DOHH2 (cell line): ENCODE data around the gene MAST2.
A peak's percentile ranks its signal among the peaks of the same experiment; 100 is the strongest.

Experiments
- H3F3A ChIP-seq: fragments of 200-600 bp; sonication (generic), shearing (Covaris generic); 2 replicates; pipeline ENCODE4 v1.6.0; 2016; ENCODE audit warnings: antibody characterized with exemption, mild to moderate bottlenecking; ENCODE audit not compliant: control insufficient read depth, insufficient read depth
- H3K27ac ChIP-seq: fragments of 200-600 bp; sonication (generic); 2 replicates; pipeline ENCODE4 v1.5.1; 2014; ENCODE audit warnings: low read depth, mild to moderate bottlenecking, low read length, moderate library complexity
- H3K27me3 ChIP-seq: fragments of 200-600 bp; sonication (generic); 2 replicates; pipeline ENCODE4 v1.6.1; 2014; ENCODE audit warnings: mild to moderate bottlenecking, low read length, mixed read lengths; ENCODE audit not compliant: control insufficient read depth
- H3K36me3 ChIP-seq: fragments of 200-600 bp; sonication (generic); 2 replicates; pipeline ENCODE4 v1.6.1; 2014; ENCODE audit warnings: mild to moderate bottlenecking, low read length, moderate library complexity, mixed read lengths; ENCODE audit not compliant: control insufficient read depth
- H3K4me1 ChIP-seq: fragments of 200-600 bp; sonication (generic); 2 replicates; pipeline ENCODE4 v1.6.1; 2014; ENCODE audit warnings: mild to moderate bottlenecking, low read length, mixed read lengths; ENCODE audit not compliant: control insufficient read depth
- H3K4me2 ChIP-seq: fragments of 200-600 bp; sonication (generic); 2 replicates; pipeline ENCODE4 v1.6.0; 2014; ENCODE audit warnings: mild to moderate bottlenecking, low read length, moderate library complexity
- H3K4me3 ChIP-seq: fragments of 200-600 bp; sonication (generic); 2 replicates; pipeline ENCODE4 v1.5.1; 2014; ENCODE audit warnings: mild to moderate bottlenecking, low read length, mixed read lengths
- H3K79me2 ChIP-seq: fragments of 200-600 bp; sonication (generic); 2 replicates; pipeline ENCODE4 v1.6.1; 2014; ENCODE audit warnings: mild to moderate bottlenecking, low read length, mixed read lengths; ENCODE audit not compliant: control insufficient read depth
- H3K9me2 ChIP-seq: fragments of 200-600 bp; sonication (generic); replicated peaks from 2 replicates; pipeline ENCODE4 v1.6.1; 2014; ENCODE audit warnings: mild to moderate bottlenecking, low read length, mixed read lengths; ENCODE audit not compliant: control insufficient read depth
- H3K9me3 ChIP-seq: fragments of 200-600 bp; sonication (generic); 2 replicates; pipeline ENCODE4 v1.6.1; 2014; ENCODE audit warnings: antibody characterized with exemption, low read length, mixed read lengths; ENCODE audit not compliant: control insufficient read depth, insufficient read depth
- H4K20me1 ChIP-seq: fragments of 200-600 bp; sonication (generic); 2 replicates; pipeline ENCODE4 v1.6.0; 2014; ENCODE audit warnings: low read depth, mild to moderate bottlenecking, antibody characterized with exemption, low read length, moderate library complexity; ENCODE audit not compliant: control insufficient read depth, insufficient read depth
- EZH2phosphoT487 ChIP-seq: fragments of 200-600 bp; sonication (generic); IDR thresholded peaks from 2 replicates; pipeline ENCODE4 v1.6.1; 2017; ENCODE audit warnings: borderline replicate concordance, mild to moderate bottlenecking, antibody characterized with exemption, low read length, moderate library complexity, mixed read lengths
- TF ChIP-seq, protein P1 (sequence below): fragments of 200-600 bp; sonication (generic); IDR thresholded peaks from one replicate; pipeline ENCODE4 v1.5.1; 2014; ENCODE audit warnings: antibody characterized with exemption, mild to moderate bottlenecking, low read depth, low read length; ENCODE audit not compliant: poor library complexity, severe bottlenecking

MAST2 gene

DNA sequence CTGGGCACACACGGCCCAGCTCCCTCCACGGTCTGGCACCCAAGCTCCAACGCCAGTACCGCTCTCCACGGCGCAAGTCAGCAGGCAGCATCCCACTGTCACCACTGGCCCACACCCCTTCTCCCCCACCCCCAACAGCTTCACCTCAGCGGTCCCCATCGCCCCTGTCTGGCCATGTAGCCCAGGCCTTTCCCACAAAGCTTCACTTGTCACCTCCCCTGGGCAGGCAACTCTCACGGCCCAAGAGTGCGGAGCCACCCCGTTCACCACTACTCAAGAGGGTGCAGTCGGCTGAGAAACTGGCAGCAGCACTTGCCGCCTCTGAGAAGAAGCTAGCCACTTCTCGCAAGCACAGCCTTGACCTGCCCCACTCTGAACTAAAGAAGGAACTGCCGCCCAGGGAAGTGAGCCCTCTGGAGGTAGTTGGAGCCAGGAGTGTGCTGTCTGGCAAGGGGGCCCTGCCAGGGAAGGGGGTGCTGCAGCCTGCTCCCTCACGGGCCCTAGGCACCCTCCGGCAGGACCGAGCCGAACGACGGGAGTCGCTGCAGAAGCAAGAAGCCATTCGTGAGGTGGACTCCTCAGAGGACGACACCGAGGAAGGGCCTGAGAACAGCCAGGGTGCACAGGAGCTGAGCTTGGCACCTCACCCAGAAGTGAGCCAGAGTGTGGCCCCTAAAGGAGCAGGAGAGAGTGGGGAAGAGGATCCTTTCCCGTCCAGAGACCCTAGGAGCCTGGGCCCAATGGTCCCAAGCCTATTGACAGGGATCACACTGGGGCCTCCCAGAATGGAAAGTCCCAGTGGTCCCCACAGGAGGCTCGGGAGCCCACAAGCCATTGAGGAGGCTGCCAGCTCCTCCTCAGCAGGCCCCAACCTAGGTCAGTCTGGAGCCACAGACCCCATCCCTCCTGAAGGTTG lies 231.4 kb downstream of the MAST2 start:
- Histone ChIP-seq H3K36me3 (peaks cover 58% of the 10 kb centered on the region), H3K4me2 (no peak overlapping the region), H4K20me1 (no peaks in the 10 kb centered on the region), H3K4me1 (no peaks in the 10 kb centered on the region), H3K4me3 (no peak overlapping the region), H3K27ac (no peak overlapping the region), H3K9me3 (no peaks in the 10 kb centered on the region), H3K27me3 (no peaks in the 10 kb centered on the region), H3K79me2 (no peaks in the 10 kb centered on the region), H3K9me2 (no peaks in the 10 kb centered on the region), H3F3A (peaks cover 4% of the 10 kb centered on the region; the same call in 1 of the 2 replicates)
- TF ChIP-seq, protein P1, sequence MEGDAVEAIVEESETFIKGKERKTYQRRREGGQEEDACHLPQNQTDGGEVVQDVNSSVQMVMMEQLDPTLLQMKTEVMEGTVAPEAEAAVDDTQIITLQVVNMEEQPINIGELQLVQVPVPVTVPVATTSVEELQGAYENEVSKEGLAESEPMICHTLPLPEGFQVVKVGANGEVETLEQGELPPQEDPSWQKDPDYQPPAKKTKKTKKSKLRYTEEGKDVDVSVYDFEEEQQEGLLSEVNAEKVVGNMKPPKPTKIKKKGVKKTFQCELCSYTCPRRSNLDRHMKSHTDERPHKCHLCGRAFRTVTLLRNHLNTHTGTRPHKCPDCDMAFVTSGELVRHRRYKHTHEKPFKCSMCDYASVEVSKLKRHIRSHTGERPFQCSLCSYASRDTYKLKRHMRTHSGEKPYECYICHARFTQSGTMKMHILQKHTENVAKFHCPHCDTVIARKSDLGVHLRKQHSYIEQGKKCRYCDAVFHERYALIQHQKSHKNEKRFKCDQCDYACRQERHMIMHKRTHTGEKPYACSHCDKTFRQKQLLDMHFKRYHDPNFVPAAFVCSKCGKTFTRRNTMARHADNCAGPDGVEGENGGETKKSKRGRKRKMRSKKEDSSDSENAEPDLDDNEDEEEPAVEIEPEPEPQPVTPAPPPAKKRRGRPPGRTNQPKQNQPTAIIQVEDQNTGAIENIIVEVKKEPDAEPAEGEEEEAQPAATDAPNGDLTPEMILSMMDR = no peak
- no peak for TF ChIP-seq EZH2phosphoT487

DNA sequence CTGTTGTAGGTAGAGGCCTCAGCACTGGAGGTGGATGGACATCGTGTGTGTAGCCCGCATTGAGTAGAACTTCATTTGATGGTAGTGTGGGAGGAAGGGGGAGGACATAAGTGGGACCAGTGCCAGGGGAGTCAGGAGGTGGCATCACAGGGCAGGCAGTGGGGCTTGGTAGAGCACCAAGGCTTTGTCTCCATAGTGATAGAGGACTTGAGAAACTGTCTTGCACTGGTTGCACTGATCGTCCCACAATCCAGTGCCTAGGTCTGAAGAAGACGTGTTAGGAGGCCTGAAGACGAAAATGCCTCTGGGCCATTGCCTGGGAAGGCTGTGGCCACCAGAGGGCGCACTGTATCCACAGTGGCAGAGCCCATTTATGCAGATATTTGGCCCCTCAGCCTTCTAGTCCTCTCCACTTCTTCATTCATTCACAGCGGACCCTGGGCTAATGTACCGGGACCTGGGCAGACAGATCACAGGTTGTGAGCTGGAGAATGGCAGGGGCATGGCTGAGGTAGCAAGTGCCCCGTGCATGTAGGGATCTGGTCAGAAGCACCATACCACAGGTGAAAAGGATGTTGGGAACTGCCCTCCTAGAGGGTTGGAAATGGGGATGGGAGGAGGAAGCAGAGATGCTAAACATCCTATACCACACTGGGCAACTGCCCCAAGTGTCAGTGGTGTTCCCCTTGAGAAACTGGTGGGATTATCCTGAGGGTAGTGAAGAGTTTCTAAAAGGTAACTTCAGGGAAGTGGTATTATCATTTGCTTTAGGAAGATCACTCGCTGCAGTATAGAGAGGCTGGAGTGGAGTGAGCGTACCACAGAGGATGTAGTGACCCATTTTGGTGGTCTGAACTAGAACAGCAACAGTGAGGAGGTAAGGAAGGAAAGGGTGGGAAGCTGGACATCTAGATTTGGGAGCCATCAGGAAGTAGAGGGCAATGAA lies 233.8 kb downstream of the MAST2 start:
- Histone ChIP-seq H3K9me3 (no peaks in the 10 kb centered on the region), H3K4me3 (no peak overlapping the region), H3K9me2 (no peaks in the 10 kb centered on the region), H3F3A (peaks cover 4% of the 10 kb centered on the region; the same call in 1 of the 2 replicates), H4K20me1 (no peaks in the 10 kb centered on the region), H3K36me3 (peaks cover 40% of the 10 kb centered on the region), H3K79me2 (no peaks in the 10 kb centered on the region), H3K4me1 (no peaks in the 10 kb centered on the region; the same call in 1 of the 2 replicates), H3K4me2 (no peak overlapping the region), H3K27ac (no peak overlapping the region), H3K27me3 (no peaks in the 10 kb centered on the region)
- TF ChIP-seq EZH2phosphoT487 = no peak
- TF ChIP-seq, protein P1 = peak; percentile 98

DNA sequence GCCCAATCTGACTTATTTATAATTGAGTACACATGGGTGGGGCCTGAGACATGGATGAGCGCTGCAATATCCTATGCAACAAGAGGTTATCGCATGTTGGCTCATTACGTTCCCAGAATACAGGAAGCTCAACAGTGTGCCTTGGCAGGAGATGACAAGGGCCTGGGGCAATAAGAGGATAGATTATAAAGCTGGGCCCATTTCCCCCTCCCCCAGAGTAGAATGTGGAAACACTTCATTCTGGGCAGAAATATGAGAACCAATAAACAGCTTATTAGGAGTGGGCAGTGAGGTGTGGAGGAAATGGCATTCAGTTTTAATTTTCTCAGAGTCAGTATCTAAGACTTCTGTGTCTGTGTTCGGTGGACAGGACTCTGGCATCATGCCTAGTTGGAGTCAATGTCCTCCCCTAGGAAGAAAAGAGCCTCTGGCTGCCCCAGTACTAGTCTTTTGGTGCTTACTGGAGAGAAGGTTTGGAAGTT lies 236.2 kb downstream of the MAST2 start:
- Histone ChIP-seq H3F3A (peaks cover 4% of the 10 kb centered on the region; the same call in 1 of the 2 replicates), H3K9me2 (no peaks in the 10 kb centered on the region), H3K27ac (no peak overlapping the region), H3K4me3 (no peak overlapping the region), H3K27me3 (no peaks in the 10 kb centered on the region), H3K9me3 (no peaks in the 10 kb centered on the region), H3K4me1 (peaks cover 15% of the 10 kb centered on the region), H3K79me2 (no peaks in the 10 kb centered on the region), H3K36me3 (peaks cover 35% of the 10 kb centered on the region), H4K20me1 (no peaks in the 10 kb centered on the region), H3K4me2 (no peak overlapping the region)
- TF ChIP-seq EZH2phosphoT487 = no peak
- TF ChIP-seq, protein P1 = no peak
